HG03439 (cell line): Measurements from ENCODE around the gene FANK1.
A peak's percentile ranks its signal among the peaks of the same experiment; 100 is the strongest.

Experiments used
- ATAC-seq: cut with Tn5 transposase; IDR thresholded peaks from one replicate; pipeline ENCODE4 v1.9.1; 2021; ENCODE audit warnings: mild to moderate bottlenecking, moderate library complexity; ENCODE audit not compliant: unreplicated experiment

The FANK1 gene

GRCh38 chr10:125984865-125985495, 88.6 kb downstream of the FANK1 start:
- no peak for ATAC-seq

- ATAC-seq, result no peak
Measured at GRCh38 chr10:125985557-125986240, 89.3 kb downstream of the FANK1 start.

- no peak for ATAC-seq
Measured at GRCh38 chr10:125989791-125990190, 93.4 kb downstream of the FANK1 start.

GRCh38 chr10:125990974-125991373, 94.6 kb downstream of the FANK1 start:
- no peak for ATAC-seq

GRCh38 chr10:125991392-125991791, 95.0 kb downstream of the FANK1 start:
- ATAC-seq, result no peak

- ATAC-seq, result no peak
Measured at GRCh38 chr10:125992254-125992653, 95.9 kb downstream of the FANK1 start.

- ATAC-seq, result no peak
Measured at GRCh38 chr10:125994601-125995000, 98.2 kb downstream of the FANK1 start.

GRCh38 chr10:125995726-125996304, 99.5 kb downstream of the FANK1 start:
- ATAC-seq, result no peak

- ATAC-seq, result no peak
Measured at GRCh38 chr10:125997586-125997985, 101.2 kb downstream of the FANK1 start.

GRCh38 chr10:125999694-126000093, 103.3 kb downstream of the FANK1 start:
- no peak for ATAC-seq

- no peak for ATAC-seq
Measured at GRCh38 chr10:126001576-126001975, 105.2 kb downstream of the FANK1 start.

GRCh38 chr10:126004752-126005151, 108.4 kb downstream of the FANK1 start:
- no peak for ATAC-seq

GRCh38 chr10:126006264-126006663, 109.9 kb downstream of the FANK1 start:
- ATAC-seq, result no peak

- ATAC-seq, result no peak
Measured at GRCh38 chr10:126006906-126007305, 110.5 kb downstream of the FANK1 start.

- ATAC-seq, result no peak
Measured at GRCh38 chr10:126009650-126010049, 113.3 kb downstream of the FANK1 start.

GRCh38 chr10:126011995-126012394, 115.6 kb downstream of the FANK1 start:
- no peak for ATAC-seq

- no peak for ATAC-seq
Measured at GRCh38 chr10:126012485-126012884, 116.1 kb downstream of the FANK1 start.

- peak; percentile 78 for ATAC-seq
Measured at GRCh38 chr10:126013489-126014281, 117.3 kb downstream of the FANK1 start.

- no peak for ATAC-seq
Measured at GRCh38 chr10:126014309-126014708, 117.9 kb downstream of the FANK1 start.

GRCh38 chr10:126015413-126015812, 119.0 kb downstream of the FANK1 start:
- no peak for ATAC-seq

- ATAC-seq, result no peak
Measured at GRCh38 chr10:126016156-126016805, 119.9 kb downstream of the FANK1 start.
